GM12865 (cell line): ENCODE results near the gene MAS1.
"Not testable (repeated sequence)": the region's sequence is repeated elsewhere in the genome, so short reads cannot be mapped to it uniquely, and the experiment has no call there.

ENCODE experiments used
- DNase-seq: peaks from one replicate; pipeline ENCODE4 v3.0.0; 2010; ENCODE audit warnings: low read depth
- H3K4me3 ChIP-seq: 2 replicates; pipeline ENCODE4 v1.5.1; 2011; ENCODE audit warnings: mild to moderate bottlenecking, low read depth, low read length, control low read depth
- TF ChIP-seq, protein P1 (sequence below): IDR thresholded peaks from 2 replicates; pipeline ENCODE4 v1.5.1; 2011; ENCODE audit warnings: low read length, control low read depth, low read depth, inconsistent platforms; ENCODE audit not compliant: insufficient read depth; ENCODE audit errors: missing control alignments

MAS1 gene

DNA sequence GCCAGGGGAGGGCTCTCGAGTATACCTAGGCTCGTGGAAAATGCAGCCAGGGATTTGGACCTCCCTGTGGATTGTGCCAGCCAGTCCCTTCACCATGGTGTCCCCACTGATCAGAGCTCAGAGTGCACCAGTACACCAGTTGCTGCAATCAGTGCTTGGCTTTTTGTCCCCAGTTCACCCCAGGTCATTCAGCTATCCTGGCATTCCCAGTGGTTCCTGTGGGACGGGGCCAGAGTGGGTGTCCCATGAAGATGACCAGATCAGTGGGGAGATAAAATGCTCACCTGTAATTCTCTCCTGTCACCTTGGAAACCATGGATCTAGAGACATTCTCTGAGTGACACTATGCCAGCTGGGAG lies 23.8 kb downstream of the MAS1 start:
- no peak overlapping the region for H3K4me3 ChIP-seq
- DNase-seq: no peak
- TF ChIP-seq, protein P1, sequence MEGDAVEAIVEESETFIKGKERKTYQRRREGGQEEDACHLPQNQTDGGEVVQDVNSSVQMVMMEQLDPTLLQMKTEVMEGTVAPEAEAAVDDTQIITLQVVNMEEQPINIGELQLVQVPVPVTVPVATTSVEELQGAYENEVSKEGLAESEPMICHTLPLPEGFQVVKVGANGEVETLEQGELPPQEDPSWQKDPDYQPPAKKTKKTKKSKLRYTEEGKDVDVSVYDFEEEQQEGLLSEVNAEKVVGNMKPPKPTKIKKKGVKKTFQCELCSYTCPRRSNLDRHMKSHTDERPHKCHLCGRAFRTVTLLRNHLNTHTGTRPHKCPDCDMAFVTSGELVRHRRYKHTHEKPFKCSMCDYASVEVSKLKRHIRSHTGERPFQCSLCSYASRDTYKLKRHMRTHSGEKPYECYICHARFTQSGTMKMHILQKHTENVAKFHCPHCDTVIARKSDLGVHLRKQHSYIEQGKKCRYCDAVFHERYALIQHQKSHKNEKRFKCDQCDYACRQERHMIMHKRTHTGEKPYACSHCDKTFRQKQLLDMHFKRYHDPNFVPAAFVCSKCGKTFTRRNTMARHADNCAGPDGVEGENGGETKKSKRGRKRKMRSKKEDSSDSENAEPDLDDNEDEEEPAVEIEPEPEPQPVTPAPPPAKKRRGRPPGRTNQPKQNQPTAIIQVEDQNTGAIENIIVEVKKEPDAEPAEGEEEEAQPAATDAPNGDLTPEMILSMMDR: no peak

- DNase-seq: no peak
- no peak overlapping the region for H3K4me3 ChIP-seq
- TF ChIP-seq, protein P1: no peak
These were observed 24.6 kb downstream of the MAS1 start for GRCh38 chr6:159915397-159915796.

DNA sequence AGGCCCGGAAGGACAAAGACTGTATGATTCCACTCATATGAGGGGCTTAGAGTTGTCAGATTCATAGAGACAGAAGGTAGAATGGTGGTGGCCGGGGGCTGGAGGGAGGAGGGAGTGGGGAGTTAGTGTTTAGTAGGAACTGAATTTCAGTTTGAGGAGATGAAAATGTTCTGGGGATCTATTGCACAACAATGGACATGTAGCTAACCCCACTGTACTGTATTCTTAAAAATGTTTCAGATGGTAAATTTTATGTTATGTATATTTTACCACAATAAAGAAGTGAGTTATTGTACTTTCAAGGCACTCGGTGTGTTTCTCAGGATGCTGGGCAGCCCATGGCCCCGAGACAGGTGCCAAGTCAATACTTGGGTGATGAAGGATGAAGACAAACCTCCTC lies 25.4 kb downstream of the MAS1 start:
- TF ChIP-seq, protein P1: no peak
- no peak for DNase-seq
- no peak overlapping the region for H3K4me3 ChIP-seq

GRCh38 chr6:159916752-159917151 lies 26.0 kb downstream of the MAS1 start:
- TF ChIP-seq, protein P1: no peak
- peak overlapping the region; percentile 5; the same call in 1 of the 2 replicates for H3K4me3 ChIP-seq
- DNase-seq: peak; percentile 30

DNA sequence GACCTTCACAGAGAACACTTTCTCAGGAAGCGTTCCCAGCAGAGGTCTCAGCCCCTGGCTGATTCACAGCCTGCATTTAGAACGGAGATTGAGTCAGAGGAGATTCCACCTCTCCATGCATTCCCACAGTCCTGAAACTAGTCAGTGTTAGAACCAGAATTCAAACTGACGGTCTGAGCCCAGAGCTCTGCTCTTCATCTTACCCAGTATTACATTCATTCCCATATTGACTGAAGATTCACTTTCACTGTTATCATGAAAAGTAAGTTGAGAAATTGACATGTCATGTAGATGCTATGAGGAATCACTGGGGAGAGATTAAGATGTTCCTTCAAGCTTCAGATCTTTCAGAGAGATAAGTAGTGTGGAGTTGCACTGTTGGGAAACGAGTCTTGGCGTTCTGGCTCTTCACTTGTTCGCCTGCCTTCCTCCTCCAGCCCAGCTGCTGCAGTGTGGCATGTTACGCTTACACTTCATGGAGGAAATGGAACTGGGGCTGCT lies 28.3 kb downstream of the MAS1 start:
- no peak for DNase-seq
- TF ChIP-seq, protein P1: no peak
- H3K4me3 ChIP-seq: no peak overlapping the region

- TF ChIP-seq, protein P1: no peak
- H3K4me3 ChIP-seq: no peak overlapping the region
- no peak for DNase-seq
These were observed 29.0 kb downstream of the MAS1 start for GRCh38 chr6:159919800-159920199.

DNA sequence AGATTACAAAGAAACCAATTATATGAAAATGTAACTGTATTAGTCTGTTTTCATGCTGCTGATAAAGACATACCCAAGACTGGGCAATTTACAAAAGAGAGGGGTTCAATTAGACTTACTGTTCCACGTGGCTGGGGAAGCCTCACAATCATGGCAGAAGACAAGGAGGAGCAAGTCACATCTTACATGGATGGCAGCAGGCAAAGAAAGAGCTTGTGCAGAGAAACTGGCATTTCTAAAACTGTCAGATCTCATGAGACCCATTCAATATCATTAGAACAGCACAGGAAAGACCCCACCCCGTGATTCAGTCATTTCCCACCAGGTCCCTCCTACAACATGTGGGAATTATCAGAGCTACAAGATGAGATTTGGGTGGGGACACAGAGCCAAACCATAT lies 33.4 kb downstream of the MAS1 start:
- not testable (repeated sequence) for DNase-seq, H3K4me3 ChIP-seq
